GM18511 (cell line): ENCODE data around the gene MB21D2.
"Not testable (repeated sequence)": the region's sequence is repeated elsewhere in the genome, so short reads cannot be mapped to it uniquely, and the experiment has no call there.

Source experiments
- ATAC-seq: cut with Tn5 transposase; IDR thresholded peaks from one replicate; pipeline ENCODE4 v1.9.1; 2021; ENCODE audit warnings: mild to moderate bottlenecking, moderate library complexity; ENCODE audit not compliant: unreplicated experiment

The MB21D2 gene

GRCh38 chr3:192862408-192863090 lies 55.1 kb downstream of the MB21D2 start:
- no peak for ATAC-seq

- ATAC-seq: peak; percentile 48
Measured at GRCh38 chr3:192861972-192862371, 55.7 kb downstream of the MB21D2 start.

GRCh38 chr3:192860454-192860853 lies 57.2 kb downstream of the MB21D2 start:
- no peak for ATAC-seq

GRCh38 chr3:192858849-192859585 lies 58.6 kb downstream of the MB21D2 start:
- no peak for ATAC-seq

- no peak for ATAC-seq
Measured at GRCh38 chr3:192857260-192857661, 60.4 kb downstream of the MB21D2 start.

GRCh38 chr3:192855434-192855833 lies 62.2 kb downstream of the MB21D2 start:
- no peak for ATAC-seq

GRCh38 chr3:192851821-192852372 lies 65.8 kb downstream of the MB21D2 start:
- peak; percentile 64 for ATAC-seq

GRCh38 chr3:192850451-192850981 lies 67.1 kb downstream of the MB21D2 start:
- peak; percentile 63 for ATAC-seq

GRCh38 chr3:192849821-192850220 lies 67.8 kb downstream of the MB21D2 start:
- ATAC-seq: not testable (repeated sequence)

- no peak for ATAC-seq
Measured at GRCh38 chr3:192848371-192849233, 69.1 kb downstream of the MB21D2 start.

- no peak for ATAC-seq
Measured at GRCh38 chr3:192847941-192848340, 69.7 kb downstream of the MB21D2 start.

GRCh38 chr3:192845526-192845855 lies 72.2 kb downstream of the MB21D2 start:
- no peak for ATAC-seq

- no peak for ATAC-seq
Measured at GRCh38 chr3:192844836-192845525, 72.7 kb downstream of the MB21D2 start.

- no peak for ATAC-seq
Measured at GRCh38 chr3:192844486-192844765, 73.2 kb downstream of the MB21D2 start.

GRCh38 chr3:192843723-192844485 lies 73.8 kb downstream of the MB21D2 start:
- ATAC-seq: no peak

- ATAC-seq: no peak
Measured at GRCh38 chr3:192843119-192843518, 74.5 kb downstream of the MB21D2 start.

GRCh38 chr3:192842711-192843110 lies 74.9 kb downstream of the MB21D2 start:
- ATAC-seq: no peak

GRCh38 chr3:192842138-192842537 lies 75.5 kb downstream of the MB21D2 start:
- no peak for ATAC-seq

GRCh38 chr3:192841428-192841827 lies 76.2 kb downstream of the MB21D2 start:
- ATAC-seq: no peak
